ENCODE measurements around the gene PCGF2.

- no peak for TF ChIP-seq CTCF (conservative IDR thresholded peaks at IDR 0.05; ENCODE audit: low read length)
- no peak for TF ChIP-seq EZH2phosphoT487 (IDR thresholded peaks at IDR 0.05; ENCODE audit: borderline replicate concordance, low read depth, low read length)
Measured at GRCh38 chr17:38777641-38778250, 29.6 kb upstream of the PCGF2 start.
